Heart right ventricle (tissue), 16 donors: Measurements from ENCODE around the gene EGFR. TPM values are rescaled to one million over a fixed set of nuclear protein-coding genes. Genes with fewer than 3 reads are reported as not detected.

Experiments used
- ATAC-seq, 8 donors: fragments of 200-7000 bp; cut with Tn5 transposase; one replicate each; pipeline ENCODE4 v1.9.1; 2020; ENCODE audit warnings: mild to moderate bottlenecking in 8 of 8, moderate library complexity in 8 of 8, moderate number of reproducible peaks in 1 of 8
- DNase-seq, 2 donors: peaks; one replicate each; pipeline ENCODE4 v3.0.0-alpha.2; 2020
- H3K27ac ChIP-seq, 10 donors: fragments of 200-600 bp; sonication (generic) in 2 of 10; one replicate each; pipeline versions ENCODE4 v1.5.0 to v1.8.0; 2020 to 2022; ENCODE audit warnings: mild to moderate bottlenecking in 3 of 10
- H3K27me3 ChIP-seq, 7 donors: fragments of 200-600 bp; one replicate each; pipeline ENCODE4 v1.8.0; 2021 to 2022; ENCODE audit warnings: mild to moderate bottlenecking in 2 of 7
- H3K36me3 ChIP-seq, 9 donors: fragments of 200-600 bp; sonication (generic) in 1 of 9; one replicate each; pipeline versions ENCODE4 v1.5.0 to v1.8.0; 2020 to 2022; ENCODE audit warnings: mild to moderate bottlenecking in 2 of 9
- H3K4me1 ChIP-seq, 9 donors: fragments of 200-600 bp; sonication (generic) in 1 of 9; one replicate each; pipeline versions ENCODE4 v1.5.0 to v1.8.0; 2020 to 2022; ENCODE audit warnings: mild to moderate bottlenecking in 4 of 9
- H3K4me3 ChIP-seq, 10 donors: fragments of 200-600 bp; sonication (generic) in 2 of 10; one replicate each; pipeline versions ENCODE4 v1.5.0 to v1.8.0; 2020 to 2022; ENCODE audit warnings: mild to moderate bottlenecking in 7 of 10, moderate library complexity in 2 of 10
- H3K9me3 ChIP-seq, 11 donors: fragments of 200-600 bp in 10 of 11; sonication (generic) in 2 of 11; one replicate each; pipeline versions ENCODE4 v1.5.0 to v1.8.0; 2013 to 2022; ENCODE audit warnings: mild to moderate bottlenecking in 2 of 11, control low read depth in 1 of 11, moderate library complexity in 1 of 11
- WGBS, 2 donors: extraction: QIAGEN DNeasy Blood & Tissue Kit; methylation state at CpG; one replicate each; pipeline ENCODE4 v1.1.7; 2013; ENCODE audit warnings: inconsistent platforms in 1 of 2; 5-methylcytosine and 5-hydroxymethylcytosine counted together
- intact Hi-C, 10 donors: fragments of 100-400 bp; cut with DNase I; formaldehyde crosslinking; loops; one replicate each; pipeline versions ENCODE4 v1.11.1 to v1.14.2; 2022
- polyA plus RNA-seq, 2 donors: library from polyadenylated mRNA; stranded (reverse); fragments of 200-250 nt; gene quantifications; one replicate each; pipeline ENCODE4 v1.2.3, GENCODE V29; 2013
- total RNA-seq, 10 donors: library from RNA; stranded (reverse); fragmentation: NEBNext Ultra II Directional in 3 of 10; extraction: Animal tissue kit (Norgen Biotek cat#: 25700) in 3 of 10; gene quantifications; one replicate each; pipeline versions ENCODE4 v1.2.1 to v1.2.4, GENCODE V29; 2021 to 2023
- TF ChIP-seq, protein P1 (sequence below), 9 donors: fragments of 200-600 bp; sonication (generic) in 2 of 9; IDR thresholded peaks; one replicate each; pipeline versions ENCODE4 v1.5.0 to v1.8.0; 2021 to 2022; ENCODE audit warnings: antibody characterized with exemption in 9 of 9, mild to moderate bottlenecking in 5 of 9, moderate library complexity in 1 of 9
- donor health status: Arrhythmogenic right ventricular cardiomyopathy.
- donor health status: ischemic (EF 13 %, LVEDD 7.1; RV severe dilation, severe dysfunction).
- donor health status: healthy with polysubstance abuse.
- donor health status: DM: no; HTN: yes; CAD: no.
- donor health status: DM: no; HTN: no; CAD: no.
- donor health status: ischemic (EF 25% LVEDD 6.9; RV normal size, moderate dysfunction).
- donor health status: ischemic (EF 25% LVEDD 5.7; RV mildly dilated, moderate dysfunction).
- donor health status: healthy.
- donor health status: DM: yes; HTN: yes; CAD: no.
- donor health status: Ischemic cardiomyopathy.
- donor health status: ischemic (EF 35%, LVEDD 5.7; RV mildly dilated, moderate dysfunction).
- donor health status: nonischemic (EF 11% LVEDD 7.7; RV severe dilation, severe dysfunction).
- donor health status: DM: yes; HTN: yes; CAD: no.
- donor health status: PGD.
- donor health status: ischemic (EF 29% LVEDD 5.4; RV normal size, mild dysfunction).
- donor health status: nonischemic (EF 23%, LVEDD 6.1; RV moderate dilation, normal function).

EGFR gene
- total and polyA plus RNA-seq, 12 donors: 1.9 to 13.5 (median 7.6) TPM

DNA sequence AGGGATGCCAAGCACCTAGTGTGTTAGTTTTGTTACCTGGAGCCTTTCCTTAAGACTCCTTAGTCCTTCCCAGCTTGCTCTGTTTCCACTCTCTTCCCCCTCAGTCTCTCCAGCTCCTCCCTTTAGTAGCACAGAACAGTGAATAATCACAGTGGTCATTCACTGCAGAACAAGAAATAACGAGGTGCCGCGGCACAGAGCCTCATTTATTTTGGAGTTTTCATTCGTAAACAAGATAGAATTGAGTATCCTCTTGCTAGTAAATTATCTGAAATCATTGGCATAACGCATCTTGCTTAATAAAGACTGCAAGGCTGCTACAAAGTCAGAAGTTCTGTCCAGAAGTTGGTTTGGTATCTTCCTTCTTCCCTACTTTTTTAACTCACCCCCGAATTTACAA is 217.0 kb downstream of the EGFR start:
- H3K36me3 ChIP-seq: no peaks in the 10 kb centered on the region
- DNase-seq (no peak), ATAC-seq (no peak)
- no peak overlapping the region for H3K4me3 ChIP-seq
- no peak overlapping the region for H3K27ac ChIP-seq
- H3K27me3 ChIP-seq: peaks cover 0 to 27% (median 3%) of the 10 kb centered on the region in 7 donors
- intact Hi-C loops: no loop called here
- WGBS, 2 donors: 82 to 83% methylated on average over 6 of the region's 6 CpGs
- TF ChIP-seq, protein P1, sequence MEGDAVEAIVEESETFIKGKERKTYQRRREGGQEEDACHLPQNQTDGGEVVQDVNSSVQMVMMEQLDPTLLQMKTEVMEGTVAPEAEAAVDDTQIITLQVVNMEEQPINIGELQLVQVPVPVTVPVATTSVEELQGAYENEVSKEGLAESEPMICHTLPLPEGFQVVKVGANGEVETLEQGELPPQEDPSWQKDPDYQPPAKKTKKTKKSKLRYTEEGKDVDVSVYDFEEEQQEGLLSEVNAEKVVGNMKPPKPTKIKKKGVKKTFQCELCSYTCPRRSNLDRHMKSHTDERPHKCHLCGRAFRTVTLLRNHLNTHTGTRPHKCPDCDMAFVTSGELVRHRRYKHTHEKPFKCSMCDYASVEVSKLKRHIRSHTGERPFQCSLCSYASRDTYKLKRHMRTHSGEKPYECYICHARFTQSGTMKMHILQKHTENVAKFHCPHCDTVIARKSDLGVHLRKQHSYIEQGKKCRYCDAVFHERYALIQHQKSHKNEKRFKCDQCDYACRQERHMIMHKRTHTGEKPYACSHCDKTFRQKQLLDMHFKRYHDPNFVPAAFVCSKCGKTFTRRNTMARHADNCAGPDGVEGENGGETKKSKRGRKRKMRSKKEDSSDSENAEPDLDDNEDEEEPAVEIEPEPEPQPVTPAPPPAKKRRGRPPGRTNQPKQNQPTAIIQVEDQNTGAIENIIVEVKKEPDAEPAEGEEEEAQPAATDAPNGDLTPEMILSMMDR (IDR thresholded peaks at IDR 0.05): no peak
- H3K9me3 ChIP-seq: no peaks in the 10 kb centered on the region
- H3K4me1 ChIP-seq: no peaks in the 10 kb centered on the region

DNA sequence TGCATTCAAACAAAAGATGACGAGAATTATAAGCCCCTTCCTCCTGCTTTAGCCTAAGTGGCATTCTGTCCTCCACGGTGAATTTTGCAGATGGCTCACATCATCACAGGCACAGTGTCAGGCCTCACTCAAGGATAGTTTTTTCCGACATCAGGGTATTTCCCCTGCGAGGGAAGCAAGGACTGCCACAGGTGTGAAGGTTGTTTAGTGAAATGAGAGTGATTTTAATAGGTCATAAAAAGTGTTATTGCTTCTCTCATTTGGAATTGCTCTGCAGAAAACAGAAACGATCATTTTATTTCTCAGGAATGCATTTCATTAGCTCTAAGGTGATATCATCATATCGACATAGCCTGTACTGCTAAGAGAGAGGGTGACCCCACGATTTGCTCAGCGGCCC is 217.7 kb downstream of the EGFR start:
- ATAC-seq: no peak
- TF ChIP-seq, protein P1 (IDR thresholded peaks at IDR 0.05): no peak
- H3K9me3 ChIP-seq: no peaks in the 10 kb centered on the region
- H3K27ac ChIP-seq: no peak overlapping the region
- 80 to 82% methylated on average over 8 of the region's 8 CpGs for WGBS, 2 donors
- no peaks in the 10 kb centered on the region for H3K36me3 ChIP-seq
- H3K27me3 ChIP-seq: peaks cover 0 to 24% (median 3%) of the 10 kb centered on the region in 7 donors
- no peak overlapping the region for H3K4me3 ChIP-seq
- intact Hi-C loops: no loop called here
- H3K4me1 ChIP-seq: no peaks in the 10 kb centered on the region
- DNase-seq: no peak

DNA sequence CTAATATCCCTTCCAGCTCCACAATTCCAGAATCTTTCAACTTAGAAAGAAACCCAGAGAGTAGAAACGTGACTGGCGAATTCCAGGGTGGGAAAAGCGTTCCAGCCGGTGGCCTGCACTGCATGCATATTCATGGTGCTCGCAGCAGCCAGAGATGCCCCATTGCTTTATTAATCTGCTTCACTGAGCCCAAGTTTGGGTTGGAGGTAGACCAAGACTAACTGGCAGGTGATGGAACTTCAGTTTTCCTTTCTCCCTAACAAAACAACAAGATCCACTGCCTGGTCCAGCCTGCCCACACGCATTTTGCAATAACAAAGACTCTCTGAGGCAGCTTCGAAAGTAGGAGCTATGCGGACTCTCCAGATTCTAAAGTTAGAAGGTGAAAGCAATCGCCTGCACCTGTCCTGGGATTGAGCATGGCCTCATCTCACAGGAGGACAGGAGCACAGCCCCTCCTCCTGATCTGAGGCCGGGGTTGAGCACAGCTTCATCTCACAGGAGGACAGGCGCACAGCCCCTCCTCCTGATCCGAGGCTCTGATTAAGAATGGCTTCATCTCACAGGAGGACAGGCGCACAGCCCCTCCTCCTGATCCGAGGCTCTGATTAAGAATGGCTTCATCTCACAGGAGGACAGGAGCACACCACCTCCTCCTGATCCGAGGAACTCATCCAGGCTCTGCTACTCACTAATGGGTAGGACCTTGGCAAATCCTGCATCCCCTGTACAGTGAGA is 218.5 kb downstream of the EGFR start:
- H3K4me3 ChIP-seq: no peak overlapping the region
- no peak for DNase-seq
- H3K27me3 ChIP-seq: peaks cover 0 to 16% (median 0%) of the 10 kb centered on the region in 7 donors
- intact Hi-C loops: no loop called here
- H3K27ac ChIP-seq: no peak overlapping the region
- 72 to 77% methylated on average over 14 to 15 of the region's 15 CpGs for WGBS, 2 donors
- no peaks in the 10 kb centered on the region for H3K4me1 ChIP-seq
- no peak for ATAC-seq
- H3K36me3 ChIP-seq: no peaks in the 10 kb centered on the region
- no peaks in the 10 kb centered on the region for H3K9me3 ChIP-seq
- TF ChIP-seq, protein P1 (IDR thresholded peaks at IDR 0.05): no peak

DNA sequence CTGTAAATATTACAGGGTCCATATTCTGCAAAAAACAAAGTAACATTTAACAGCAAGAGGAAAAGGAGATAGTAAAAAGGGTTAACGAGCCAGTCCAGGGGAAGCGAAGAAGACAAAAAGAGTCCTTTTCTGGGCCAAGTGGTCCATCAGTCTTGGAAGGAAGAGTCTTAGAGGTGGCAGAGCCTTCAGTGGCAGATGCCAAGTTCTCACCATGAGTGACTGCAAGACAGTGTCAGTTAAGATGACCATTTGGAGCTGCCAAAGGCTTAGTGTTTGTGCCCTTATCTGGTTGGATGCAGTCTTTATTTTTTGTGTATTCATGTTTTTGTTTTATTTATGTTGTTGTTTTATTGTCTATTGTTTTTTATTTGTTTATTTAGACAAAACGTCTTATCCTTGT is 220.6 kb downstream of the EGFR start:
- Histone ChIP-seq H3K27me3 (peaks cover 0 to 12% (median 0%) of the 10 kb centered on the region in 7 donors), H3K36me3 (no peaks in the 10 kb centered on the region), H3K4me1 (no peaks in the 10 kb centered on the region), H3K4me3 (no peak overlapping the region), H3K9me3 (no peaks in the 10 kb centered on the region), H3K27ac (no peak overlapping the region)
- ATAC-seq: no peak
- TF ChIP-seq, protein P1 (IDR thresholded peaks at IDR 0.05): no peak
- intact Hi-C loops: no loop called here
- DNase-seq: no peak
- 71 to 76% methylated on average over 3 of the region's 3 CpGs for WGBS, 2 donors
